Muscle of arm (tissue), 12 donors: ENCODE results near the gene DOCK3. TPM values are rescaled to one million over a fixed set of nuclear protein-coding genes. Genes with fewer than 3 reads are reported as not detected.

Experiments used
- DNase-seq: peaks from one replicate; pipeline ENCODE4 v3.0.0-alpha.2; 2013
- polyA plus RNA-seq, 12 donors: library from polyadenylated mRNA; unstranded; fragments of 120-200 nt; gene quantifications; one replicate each; pipeline ENCODE4 v1.2.1, GENCODE V29; 2013; ENCODE audit not compliant: insufficient read length in 12 of 12

The DOCK3 gene
- polyA plus RNA-seq, 12 donors: 0.06 to 3.4 (median 0.23) TPM; not detected in 2

DNA sequence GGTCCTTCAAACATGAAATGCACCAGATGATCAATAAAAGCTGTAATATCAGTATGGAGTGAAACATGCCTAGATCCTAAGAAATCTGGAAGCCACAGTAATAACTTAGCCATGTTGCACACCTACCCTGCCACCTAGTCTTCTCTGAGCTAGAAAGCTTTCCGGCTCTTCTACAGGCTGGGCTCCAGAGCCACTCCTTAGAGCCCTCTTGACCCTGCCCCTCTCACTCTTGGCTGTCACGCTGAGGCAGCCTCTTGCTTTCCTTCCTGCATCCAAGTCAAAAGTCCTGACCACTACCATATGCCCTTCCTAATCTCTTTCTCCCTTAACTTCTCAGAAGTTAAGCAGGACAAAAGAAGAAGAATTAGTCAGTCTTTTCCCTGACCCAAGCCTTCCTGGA, 734.1 kb downstream of the DOCK3 start:
- DNase-seq: no peak

- DNase-seq: no peak
Observed at GRCh38 chr3:51422211-51422610, 747.5 kb downstream of the DOCK3 start.

DNA sequence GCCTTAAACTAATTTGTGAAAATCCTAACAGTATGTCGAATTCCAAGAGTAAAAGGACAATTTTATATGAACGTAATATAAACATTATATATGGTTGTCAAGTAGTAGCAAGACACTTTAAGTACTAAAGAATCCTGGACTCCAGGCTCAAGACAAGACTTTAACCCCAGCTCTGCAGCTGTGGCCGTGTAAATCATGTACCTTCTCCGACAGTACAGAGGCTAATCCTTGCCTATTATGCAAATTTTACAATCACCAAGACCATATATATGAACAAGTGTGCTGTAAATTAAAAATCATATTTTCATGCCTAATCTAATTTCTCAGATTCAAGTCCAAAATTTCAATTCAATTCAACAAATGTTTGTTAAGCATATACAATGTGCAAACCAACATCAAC, 752.2 kb downstream of the DOCK3 start:
- no peak for DNase-seq

GRCh38 chr3:51429138-51429537, 754.4 kb downstream of the DOCK3 start:
- no peak for DNase-seq

Other genes starting within 250 kb of the DOCK3 start
- 10 to 100 TPM in 2 of 12 donors, 1 to 10 TPM in 9, not detected in 1; 5.0 to 12.5 (median 7.7) TPM for gene CACNA2D2, start 171.3 kb upstream of the DOCK3 start, polyA plus RNA-seq
- 10 to 100 TPM in 11 of 12 donors, not detected in 1; 13.0 to 24.8 (median 17.3) TPM for gene C3orf18, start 107.2 kb upstream of the DOCK3 start, polyA plus RNA-seq
- gene HEMK1, start 105.4 kb upstream of the DOCK3 start, polyA plus RNA-seq: 10 to 100 TPM in 11 of 12 donors, not detected in 1; 14.6 to 21.7 (median 17.0) TPM
- gene CISH, start 63.2 kb upstream of the DOCK3 start, polyA plus RNA-seq: 10 to 100 TPM in 6 of 12 donors, 1 to 10 TPM in 5, not detected in 1; 8.8 to 21.0 (median 12.5) TPM
- gene MAPKAPK3, start 57.8 kb upstream of the DOCK3 start, polyA plus RNA-seq: 100 to 1,000 TPM in 1 of 12 donors, 10 to 100 TPM in 11; 10.5 to 174 (median 27.9) TPM